Activated gamma-delta T cell treated with Interleukin-2 at 50 U/mL for 16 hours (primary cell): ENCODE data around the gene KCTD16.

Experiments used
- DNase-seq: peaks from one replicate; pipeline ENCODE4 v3.0.0-alpha.2; 2020

Gene KCTD16

GRCh38 chr5:144170276-144171024 is at the start of gene KCTD16, which contains the start of gene YIPF5:
Gene KCTD16 (plus strand): TSS chr5:144170873.
Gene YIPF5 (minus strand): TSS chr5:144170659. CDS start chr5:144169955, 704 bp downstream.
- DNase-seq: peak; percentile 96

GRCh38 chr5:144121577-144121976 is 49.1 kb upstream of the KCTD16 start:
- DNase-seq: no peak

GRCh38 chr5:144122081-144122480 is 48.6 kb upstream of the KCTD16 start:
- no peak for DNase-seq

DNA sequence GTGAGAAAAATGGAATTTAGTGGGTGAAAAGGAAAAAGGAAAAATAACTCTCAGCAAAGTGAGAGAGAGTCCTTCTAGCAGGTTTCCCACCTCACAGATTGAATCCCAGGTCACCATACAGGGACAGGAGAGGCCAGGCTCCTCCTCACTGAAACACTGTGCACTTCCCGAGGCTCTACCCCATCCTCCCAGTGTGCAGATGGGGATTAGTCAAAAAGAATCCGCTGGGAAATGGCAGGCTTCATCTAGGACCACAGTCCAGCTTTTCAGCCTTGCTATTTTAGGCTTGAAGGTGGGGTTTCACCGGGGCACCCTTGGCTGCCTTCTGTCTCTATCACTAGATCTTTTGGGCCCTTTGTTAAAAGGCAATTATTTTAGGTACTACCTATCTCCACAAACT is 48.0 kb upstream of the KCTD16 start:
- DNase-seq: no peak

GRCh38 chr5:144125163-144125726 is 45.4 kb upstream of the KCTD16 start:
- no peak for DNase-seq

DNA sequence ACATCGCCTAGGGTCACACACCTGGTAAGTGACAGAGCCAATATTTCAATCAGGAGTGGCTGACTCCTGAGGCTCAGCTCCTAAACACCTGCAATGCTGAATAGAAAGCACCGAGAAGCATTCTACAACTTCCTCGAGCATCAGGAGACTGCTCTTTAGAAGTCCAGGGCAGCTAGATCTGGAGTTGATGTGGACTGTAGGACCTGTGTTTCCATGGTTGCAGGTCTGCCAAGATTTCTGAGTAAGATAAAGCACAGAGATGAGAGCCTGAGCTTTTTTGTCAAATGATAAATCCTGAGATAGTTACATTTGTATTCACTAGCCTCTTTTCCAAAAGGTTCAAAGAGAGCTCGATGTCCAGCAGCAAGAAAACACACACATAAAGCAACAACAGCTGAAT is 44.0 kb upstream of the KCTD16 start:
- DNase-seq: no peak

DNA sequence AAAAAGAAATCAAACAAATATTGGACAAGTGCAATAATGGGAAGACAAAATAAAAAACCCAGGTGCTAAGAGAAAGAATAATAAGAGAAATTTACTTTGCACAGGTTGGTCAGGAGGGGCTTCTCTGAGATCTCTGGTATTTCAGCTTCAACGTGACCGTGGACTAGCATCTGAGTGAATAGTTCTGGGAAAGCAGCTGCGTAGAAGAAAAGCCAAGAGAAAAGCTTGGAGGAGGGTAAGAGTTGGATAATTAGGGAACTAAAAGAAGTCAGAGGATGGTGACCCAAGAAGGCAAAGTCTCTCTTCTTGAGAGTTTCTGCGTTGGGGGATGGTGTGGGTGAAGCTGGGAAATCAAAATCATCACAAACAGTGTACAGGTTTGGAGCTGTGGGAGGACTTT is 41.8 kb upstream of the KCTD16 start:
- DNase-seq: no peak

GRCh38 chr5:144130306-144130705 is 40.4 kb upstream of the KCTD16 start:
- no peak for DNase-seq

DNA sequence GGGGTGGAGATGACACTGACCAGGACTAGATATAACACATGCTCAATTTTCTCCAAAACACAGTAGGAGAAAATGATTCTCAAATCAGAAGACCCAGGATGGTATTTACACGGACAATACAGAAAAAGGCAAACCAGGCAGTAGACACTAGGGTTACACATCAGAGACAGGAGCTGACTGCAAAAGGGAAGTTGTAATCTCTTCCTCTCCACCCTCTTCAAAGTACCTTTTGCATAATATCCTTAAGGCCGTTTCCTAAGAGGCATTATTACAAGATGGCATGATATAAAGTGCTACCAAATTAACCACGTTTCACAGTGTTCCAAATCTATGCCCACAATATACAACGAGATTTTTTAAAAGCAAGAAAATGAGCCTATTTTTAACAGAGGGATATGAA is 39.4 kb upstream of the KCTD16 start:
- no peak for DNase-seq

- DNase-seq: no peak
Measured at GRCh38 chr5:144133050-144133633, 37.5 kb upstream of the KCTD16 start.

GRCh38 chr5:144134194-144134826 is 36.4 kb upstream of the KCTD16 start:
- no peak for DNase-seq

DNA sequence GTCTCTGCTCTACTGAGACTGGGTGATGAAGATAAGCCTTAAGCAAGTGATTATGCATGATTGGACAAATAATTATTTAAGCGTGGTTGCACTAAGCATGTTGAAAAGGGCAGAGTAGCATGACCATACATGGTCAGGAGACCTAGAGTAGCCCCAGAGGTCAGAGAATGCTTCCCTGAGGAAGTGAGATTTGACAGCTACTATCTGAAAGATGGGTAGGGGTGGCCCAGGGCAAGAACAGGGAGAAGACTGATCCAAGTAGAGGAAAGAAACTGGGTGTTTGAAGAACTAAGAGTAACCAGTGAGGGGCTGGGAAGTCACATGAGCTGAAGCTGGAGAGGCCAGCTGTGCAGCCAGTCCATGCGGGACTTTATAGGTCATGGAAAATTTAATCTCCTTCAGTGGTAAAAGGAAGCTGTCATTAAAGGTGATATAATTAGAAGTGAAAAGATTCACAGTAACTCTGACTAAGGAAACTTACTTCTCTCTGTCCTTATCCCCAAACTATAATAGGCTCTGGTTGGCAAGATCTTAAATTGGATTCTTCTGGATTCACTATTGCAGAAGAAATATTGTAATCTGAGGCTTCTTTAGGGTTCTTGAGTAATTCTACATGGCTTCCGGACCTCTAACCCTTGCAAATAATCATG is 35.4 kb upstream of the KCTD16 start:
- no peak for DNase-seq

- DNase-seq: no peak
Measured at GRCh38 chr5:144139586-144139985, 31.1 kb upstream of the KCTD16 start.

GRCh38 chr5:144141585-144141984 is 29.1 kb upstream of the KCTD16 start:
- no peak for DNase-seq

DNA sequence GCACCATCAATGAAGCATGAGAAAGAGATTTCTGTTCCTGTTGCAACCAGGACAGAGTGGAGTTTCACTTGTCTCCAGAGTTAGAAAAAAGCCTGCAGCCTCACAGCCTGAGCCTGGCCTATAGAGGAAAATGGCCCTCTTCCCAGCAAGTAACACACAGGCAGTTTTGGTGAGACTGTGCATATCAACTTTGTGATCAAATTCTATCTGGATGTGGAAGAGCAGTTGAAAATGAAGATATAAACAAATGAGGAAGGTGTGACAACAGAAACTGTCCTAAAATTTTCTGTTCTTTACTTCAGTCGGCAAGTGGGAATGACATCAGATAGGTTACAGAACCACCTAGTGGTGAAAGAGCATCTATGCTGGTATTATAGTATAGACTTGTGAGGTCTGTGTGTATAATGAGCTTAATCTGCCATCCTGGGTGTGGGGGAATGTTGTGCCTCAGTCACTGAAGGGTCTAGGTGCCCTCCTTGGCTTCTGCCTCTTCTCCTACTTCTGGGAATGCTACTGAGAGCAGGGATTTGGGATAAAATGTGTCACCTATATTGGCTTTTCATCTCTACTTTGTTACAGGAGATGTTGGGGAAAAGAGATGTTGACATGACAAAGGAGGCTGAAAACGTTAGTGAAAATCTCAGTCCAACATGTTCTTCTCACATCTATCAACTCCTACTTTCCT is 28.4 kb upstream of the KCTD16 start:
- DNase-seq: no peak

DNA sequence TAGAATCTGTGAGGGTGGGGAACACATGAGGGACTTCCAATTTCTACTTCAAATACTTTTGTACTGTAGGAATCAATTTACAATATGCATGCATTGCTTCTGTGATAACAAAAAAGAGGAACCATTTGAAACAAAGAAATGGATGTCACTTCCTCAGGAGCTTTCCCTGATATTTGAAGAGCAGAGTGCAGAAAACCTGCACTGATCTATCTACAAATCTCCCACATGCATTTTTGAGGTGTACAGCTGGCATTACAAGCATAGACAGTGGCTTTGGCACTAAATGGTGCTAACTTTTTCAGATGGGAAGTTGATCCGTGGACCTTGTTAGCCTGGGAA is 27.9 kb upstream of the KCTD16 start:
- no peak for DNase-seq

DNA sequence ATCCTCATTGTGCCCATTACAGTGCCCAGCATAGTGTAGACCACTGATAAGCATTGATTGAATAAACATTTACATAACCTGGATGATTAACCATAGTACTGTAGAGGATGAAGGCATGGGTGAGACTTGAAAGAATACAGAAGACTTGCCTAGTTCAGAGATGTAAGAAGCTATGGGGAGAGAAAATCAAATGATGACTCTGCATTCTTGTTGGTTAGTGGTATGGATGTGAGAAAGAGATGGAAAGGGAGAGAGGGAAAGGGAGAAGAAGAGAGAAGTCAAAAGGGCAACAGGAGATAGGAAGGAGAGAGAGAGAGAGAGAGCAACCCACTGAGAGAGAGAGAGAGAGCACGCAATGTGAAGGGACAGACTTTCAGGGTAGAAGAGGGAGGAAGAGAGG is 27.0 kb upstream of the KCTD16 start:
- no peak for DNase-seq

DNA sequence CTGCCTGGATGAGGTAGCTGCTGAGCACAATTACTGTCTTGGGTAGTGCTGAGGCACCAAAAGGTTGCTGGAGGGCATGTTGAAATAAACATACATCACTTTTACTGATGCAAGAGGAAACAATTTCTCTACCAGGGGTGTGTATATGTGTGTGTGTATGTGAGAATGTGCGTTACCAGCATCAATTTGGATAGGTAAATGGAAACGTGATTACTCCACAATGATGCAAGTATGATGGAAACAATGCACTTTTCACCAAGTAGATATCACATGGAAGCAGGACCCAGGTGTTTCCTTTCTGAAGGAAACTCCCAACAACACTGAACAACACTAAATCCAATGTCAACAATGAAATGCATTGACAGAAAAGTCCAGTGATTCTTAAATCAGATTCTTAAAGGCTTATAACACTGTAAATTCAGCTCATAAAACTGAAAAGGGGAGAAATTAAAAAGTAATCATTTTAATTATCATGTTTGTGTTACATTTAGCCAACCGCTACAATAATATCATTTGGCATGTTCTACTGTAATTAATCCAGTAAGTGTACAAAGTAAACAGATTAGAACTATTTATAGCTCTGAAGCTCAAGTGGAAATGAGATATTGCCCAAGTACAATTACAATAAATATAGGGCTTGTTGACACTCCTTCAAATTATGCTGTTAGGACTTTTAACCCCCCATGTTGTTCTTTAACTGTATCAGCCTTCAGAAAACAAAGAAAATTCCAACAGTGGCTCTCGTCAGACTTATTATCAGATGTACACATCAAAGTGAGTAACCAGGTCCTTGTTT is 25.5 kb upstream of the KCTD16 start:
- DNase-seq: no peak

DNA sequence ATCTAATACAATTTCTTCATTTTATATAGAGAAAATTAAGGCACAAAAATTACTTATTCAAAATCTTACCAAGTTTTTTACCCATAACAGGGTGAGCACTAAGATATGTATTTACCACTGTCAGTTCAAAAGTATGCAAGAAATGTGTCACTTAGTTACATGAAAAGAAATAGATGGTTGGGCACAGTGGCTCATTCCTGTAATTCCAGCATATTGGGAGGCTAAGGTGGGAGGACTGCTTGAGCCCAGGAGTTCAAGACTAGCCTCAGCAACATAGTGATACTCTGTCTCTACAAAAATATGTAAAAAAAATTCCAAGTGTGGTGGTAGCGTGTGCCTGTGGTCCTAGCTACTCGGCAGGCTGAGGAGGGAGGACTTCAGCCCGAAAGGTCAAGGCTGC is 19.6 kb upstream of the KCTD16 start:
- no peak for DNase-seq

- no peak for DNase-seq
Measured at GRCh38 chr5:144156767-144157171, 13.9 kb upstream of the KCTD16 start.

DNA sequence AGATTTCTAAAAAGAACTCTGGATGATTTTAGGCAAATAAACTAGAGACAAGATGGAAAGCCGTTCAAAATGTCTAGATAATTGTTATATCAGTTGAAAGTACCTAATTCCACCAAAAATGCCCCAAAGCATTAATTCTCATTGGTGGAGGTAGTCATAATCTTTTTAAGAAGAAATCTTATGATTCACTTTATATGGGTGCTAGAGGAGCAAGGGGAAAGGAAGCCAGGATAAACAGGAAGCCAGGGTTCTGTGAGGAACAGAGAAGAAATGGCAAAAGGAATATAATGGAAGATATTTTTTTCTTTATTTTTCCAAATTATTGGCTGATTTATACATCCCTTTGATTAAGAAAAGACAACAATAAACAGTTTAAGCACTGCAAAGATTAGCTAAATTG is 8.0 kb upstream of the KCTD16 start:
- no peak for DNase-seq

GRCh38 chr5:144166696-144167095 is 4.0 kb upstream of the KCTD16 start:
- DNase-seq: no peak
